ENCODE measurements around the gene TAGLN. TPM values are rescaled to one million over a fixed set of nuclear protein-coding genes. Genes with fewer than 3 reads are reported as not detected.

TAGLN gene
- total RNA-seq, 2 donors from 2014 or later = 228 to 412 TPM

GRCh38 chr11:117194267-117194666, 4.9 kb upstream of the TAGLN start:
- no peaks in the 10 kb centered on the region for H3K9me3 ChIP-seq (ENCODE audit: control insufficient read depth, low read length)
- no peak for DNase-seq
- H3K36me3 ChIP-seq (ENCODE audit: control insufficient read depth, insufficient read depth, low read length) = peaks cover 6% of the 10 kb centered on the region
- Mint-ChIP-seq H3K4me1 (peaks cover 15% of the 10 kb centered on the region), H3K27ac (no peak overlapping the region), H3K9me3 (no peaks in the 10 kb centered on the region), H3K4me3 (no peak overlapping the region), H3K27me3 (ENCODE audit: insufficient read depth) (no peaks in the 10 kb centered on the region), H3K36me3 (ENCODE audit: low read depth) (peaks cover 31% of the 10 kb centered on the region)
- no peak overlapping the region for H3K9ac ChIP-seq (ENCODE audit: extremely low read depth, low read length, poor library complexity, severe bottlenecking)
- TF ChIP-seq, protein P1, sequence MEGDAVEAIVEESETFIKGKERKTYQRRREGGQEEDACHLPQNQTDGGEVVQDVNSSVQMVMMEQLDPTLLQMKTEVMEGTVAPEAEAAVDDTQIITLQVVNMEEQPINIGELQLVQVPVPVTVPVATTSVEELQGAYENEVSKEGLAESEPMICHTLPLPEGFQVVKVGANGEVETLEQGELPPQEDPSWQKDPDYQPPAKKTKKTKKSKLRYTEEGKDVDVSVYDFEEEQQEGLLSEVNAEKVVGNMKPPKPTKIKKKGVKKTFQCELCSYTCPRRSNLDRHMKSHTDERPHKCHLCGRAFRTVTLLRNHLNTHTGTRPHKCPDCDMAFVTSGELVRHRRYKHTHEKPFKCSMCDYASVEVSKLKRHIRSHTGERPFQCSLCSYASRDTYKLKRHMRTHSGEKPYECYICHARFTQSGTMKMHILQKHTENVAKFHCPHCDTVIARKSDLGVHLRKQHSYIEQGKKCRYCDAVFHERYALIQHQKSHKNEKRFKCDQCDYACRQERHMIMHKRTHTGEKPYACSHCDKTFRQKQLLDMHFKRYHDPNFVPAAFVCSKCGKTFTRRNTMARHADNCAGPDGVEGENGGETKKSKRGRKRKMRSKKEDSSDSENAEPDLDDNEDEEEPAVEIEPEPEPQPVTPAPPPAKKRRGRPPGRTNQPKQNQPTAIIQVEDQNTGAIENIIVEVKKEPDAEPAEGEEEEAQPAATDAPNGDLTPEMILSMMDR (conservative IDR thresholded peaks at IDR 0.05) = no peak
- H3K4me1 ChIP-seq (ENCODE audit: control insufficient read depth, insufficient read depth, low read length) = peaks cover 8% of the 10 kb centered on the region
- H3K4me3 ChIP-seq (ENCODE audit: low read length) = no peak overlapping the region
- no peaks in the 10 kb centered on the region for H3K27me3 ChIP-seq (ENCODE audit: control insufficient read depth, insufficient read depth, low read length, poor library complexity, severe bottlenecking)
- H3K27ac ChIP-seq (ENCODE audit: low read depth, low read length) = no peak overlapping the region
- WGBS, 2 experiments (ENCODE audit: insufficient coverage in 1 of 2, insufficient read length in 1 of 2) = 80 to 90% methylated on average over 5 of the region's 5 CpGs

DNA sequence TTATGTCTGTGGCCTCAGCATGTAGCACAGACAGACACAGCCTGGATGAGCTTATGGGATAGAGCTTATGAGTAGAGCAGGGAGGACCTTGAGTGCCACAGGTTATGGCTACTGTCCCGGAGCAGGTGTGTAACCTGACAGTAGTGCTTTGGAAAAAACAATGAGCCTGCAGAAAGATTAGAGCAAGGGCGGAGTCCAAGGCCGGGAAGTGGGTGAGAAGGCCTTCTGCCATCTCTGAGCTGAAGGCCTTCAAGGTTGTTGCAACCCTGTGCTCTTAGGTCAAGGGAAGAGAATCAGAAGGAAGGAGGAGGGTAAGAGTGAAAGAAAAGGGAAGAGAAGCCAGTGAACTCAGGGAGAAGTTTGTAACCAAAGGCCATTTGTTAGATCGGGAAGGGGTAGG, 3.9 kb upstream of the TAGLN start:
- no peaks in the 10 kb centered on the region for H3K36me3 ChIP-seq (ENCODE audit: control insufficient read depth, insufficient read depth, low read length)
- TF ChIP-seq, protein P1 (conservative IDR thresholded peaks at IDR 0.05) = no peak
- no peak overlapping the region for H3K27ac ChIP-seq (ENCODE audit: low read depth, low read length)
- no peaks in the 10 kb centered on the region for H3K9me3 ChIP-seq (ENCODE audit: control insufficient read depth, low read length)
- Mint-ChIP-seq H3K27me3 (ENCODE audit: insufficient read depth) (no peaks in the 10 kb centered on the region), H3K4me3 (no peak overlapping the region), H3K27ac (no peak overlapping the region), H3K9me3 (no peaks in the 10 kb centered on the region), H3K36me3 (ENCODE audit: low read depth) (peaks cover 31% of the 10 kb centered on the region), H3K4me1 (peaks cover 23% of the 10 kb centered on the region)
- H3K9ac ChIP-seq (ENCODE audit: extremely low read depth, low read length, poor library complexity, severe bottlenecking) = no peak overlapping the region
- no peak for DNase-seq
- peaks cover 10% of the 10 kb centered on the region for H3K4me1 ChIP-seq (ENCODE audit: control insufficient read depth, insufficient read depth, low read length)
- H3K27me3 ChIP-seq (ENCODE audit: control insufficient read depth, insufficient read depth, low read length, poor library complexity, severe bottlenecking) = no peaks in the 10 kb centered on the region
- 90 to 92% methylated on average over 4 of the region's 4 CpGs for WGBS, 2 experiments (ENCODE audit: insufficient coverage in 1 of 2, insufficient read length in 1 of 2)
- H3K4me3 ChIP-seq (ENCODE audit: low read length) = no peak overlapping the region

GRCh38 chr11:117195761-117196160, 3.4 kb upstream of the TAGLN start:
- H3K36me3 ChIP-seq (ENCODE audit: control insufficient read depth, insufficient read depth, low read length) = no peaks in the 10 kb centered on the region
- Mint-ChIP-seq H3K36me3 (ENCODE audit: low read depth) (peaks cover 27% of the 10 kb centered on the region), H3K27me3 (ENCODE audit: insufficient read depth) (no peaks in the 10 kb centered on the region), H3K4me1 (peaks cover 28% of the 10 kb centered on the region), H3K4me3 (no peak overlapping the region), H3K27ac (no peak overlapping the region), H3K9me3 (no peaks in the 10 kb centered on the region)
- H3K9me3 ChIP-seq (ENCODE audit: control insufficient read depth, low read length) = no peaks in the 10 kb centered on the region
- H3K4me1 ChIP-seq (ENCODE audit: control insufficient read depth, insufficient read depth, low read length) = peaks cover 10% of the 10 kb centered on the region
- no peak overlapping the region for H3K4me3 ChIP-seq (ENCODE audit: low read length)
- WGBS, 2 experiments (ENCODE audit: insufficient coverage in 1 of 2, insufficient read length in 1 of 2) = 93 to 96% methylated on average over 19 of the region's 19 CpGs
- TF ChIP-seq, protein P1 (conservative IDR thresholded peaks at IDR 0.05) = no peak
- no peak for DNase-seq
- H3K9ac ChIP-seq (ENCODE audit: extremely low read depth, low read length, poor library complexity, severe bottlenecking) = no peak overlapping the region
- no peaks in the 10 kb centered on the region for H3K27me3 ChIP-seq (ENCODE audit: control insufficient read depth, insufficient read depth, low read length, poor library complexity, severe bottlenecking)
- H3K27ac ChIP-seq (ENCODE audit: low read depth, low read length) = no peak overlapping the region
